ENCODE measurements around the gene BCL3.
A peak's percentile ranks its signal among the peaks of the same experiment; 100 is the strongest.

The BCL3 gene, protein sequence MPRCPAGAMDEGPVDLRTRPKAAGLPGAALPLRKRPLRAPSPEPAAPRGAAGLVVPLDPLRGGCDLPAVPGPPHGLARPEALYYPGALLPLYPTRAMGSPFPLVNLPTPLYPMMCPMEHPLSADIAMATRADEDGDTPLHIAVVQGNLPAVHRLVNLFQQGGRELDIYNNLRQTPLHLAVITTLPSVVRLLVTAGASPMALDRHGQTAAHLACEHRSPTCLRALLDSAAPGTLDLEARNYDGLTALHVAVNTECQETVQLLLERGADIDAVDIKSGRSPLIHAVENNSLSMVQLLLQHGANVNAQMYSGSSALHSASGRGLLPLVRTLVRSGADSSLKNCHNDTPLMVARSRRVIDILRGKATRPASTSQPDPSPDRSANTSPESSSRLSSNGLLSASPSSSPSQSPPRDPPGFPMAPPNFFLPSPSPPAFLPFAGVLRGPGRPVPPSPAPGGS

DNA sequence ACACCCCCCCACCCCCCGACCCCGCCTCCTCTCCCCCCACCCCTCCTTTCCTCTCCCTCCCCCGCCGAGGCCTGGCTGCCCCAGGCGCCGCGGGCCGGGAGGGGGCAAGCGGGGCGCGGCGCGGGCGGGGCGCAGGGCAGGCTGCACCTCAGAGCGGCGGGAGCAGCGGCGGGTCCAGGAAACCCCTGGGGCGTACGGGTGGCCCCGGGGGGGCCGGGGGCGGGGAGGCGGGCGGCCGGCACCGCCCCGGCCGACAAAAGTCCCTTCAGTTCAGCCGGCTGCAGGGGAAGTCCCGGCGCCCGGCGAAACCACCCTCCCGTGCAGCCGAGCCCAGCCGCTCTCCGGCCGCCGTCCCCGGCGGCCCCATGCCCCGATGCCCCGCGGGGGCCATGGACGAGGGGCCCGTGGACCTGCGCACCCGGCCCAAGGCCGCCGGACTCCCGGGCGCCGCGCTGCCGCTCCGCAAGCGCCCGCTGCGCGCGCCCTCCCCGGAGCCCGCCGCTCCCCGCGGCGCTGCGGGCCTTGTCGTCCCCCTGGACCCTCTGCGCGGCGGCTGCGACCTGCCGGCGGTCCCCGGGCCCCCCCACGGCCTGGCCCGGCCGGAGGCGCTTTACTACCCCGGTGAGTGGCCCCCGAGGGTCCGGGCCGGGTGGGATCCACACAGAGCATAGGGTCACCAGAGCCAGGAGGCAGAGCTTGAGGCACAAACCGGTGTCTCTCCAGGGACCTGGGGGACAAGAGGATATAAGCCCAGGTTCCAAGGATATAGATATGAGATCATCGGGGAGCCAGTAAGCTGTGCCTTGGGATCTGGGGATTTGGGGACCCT lies at the start of gene BCL3:
Gene BCL3, plus strand, starts transcription at position 283 of the 829 bp plus-strand sequence. Its CDS starts 83 bp downstream, at position 366.
- TF ChIP-seq, protein P1, sequence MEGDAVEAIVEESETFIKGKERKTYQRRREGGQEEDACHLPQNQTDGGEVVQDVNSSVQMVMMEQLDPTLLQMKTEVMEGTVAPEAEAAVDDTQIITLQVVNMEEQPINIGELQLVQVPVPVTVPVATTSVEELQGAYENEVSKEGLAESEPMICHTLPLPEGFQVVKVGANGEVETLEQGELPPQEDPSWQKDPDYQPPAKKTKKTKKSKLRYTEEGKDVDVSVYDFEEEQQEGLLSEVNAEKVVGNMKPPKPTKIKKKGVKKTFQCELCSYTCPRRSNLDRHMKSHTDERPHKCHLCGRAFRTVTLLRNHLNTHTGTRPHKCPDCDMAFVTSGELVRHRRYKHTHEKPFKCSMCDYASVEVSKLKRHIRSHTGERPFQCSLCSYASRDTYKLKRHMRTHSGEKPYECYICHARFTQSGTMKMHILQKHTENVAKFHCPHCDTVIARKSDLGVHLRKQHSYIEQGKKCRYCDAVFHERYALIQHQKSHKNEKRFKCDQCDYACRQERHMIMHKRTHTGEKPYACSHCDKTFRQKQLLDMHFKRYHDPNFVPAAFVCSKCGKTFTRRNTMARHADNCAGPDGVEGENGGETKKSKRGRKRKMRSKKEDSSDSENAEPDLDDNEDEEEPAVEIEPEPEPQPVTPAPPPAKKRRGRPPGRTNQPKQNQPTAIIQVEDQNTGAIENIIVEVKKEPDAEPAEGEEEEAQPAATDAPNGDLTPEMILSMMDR (conservative IDR thresholded peaks at IDR 0.05; ENCODE audit: low read length), result no peak
- DNase-seq (ENCODE audit: low read depth), result peak; percentile 75
- peak within 1 kb of the TSS; percentile 76 for H3K4me3 ChIP-seq (ENCODE audit: low read length)

DNA sequence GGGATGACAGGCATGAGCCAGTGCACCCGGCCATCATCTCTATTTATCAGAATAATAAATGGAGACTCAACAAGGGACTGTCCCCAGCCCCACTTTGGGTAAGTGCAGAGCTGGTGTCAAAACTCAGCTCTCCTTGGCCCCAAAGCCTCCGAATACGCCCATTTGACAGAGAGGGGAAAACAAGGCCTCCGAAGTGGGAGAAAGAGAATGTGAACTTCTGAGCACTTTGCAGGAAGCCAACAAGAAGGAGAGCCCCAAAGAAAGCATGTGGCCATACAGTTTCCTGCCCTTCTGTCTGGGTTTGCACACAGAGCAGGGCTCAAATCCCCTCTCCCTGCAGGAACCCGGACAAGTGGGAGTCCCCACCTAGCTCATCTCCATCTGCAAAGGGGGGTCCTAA lies 48.0 kb upstream of the BCL3 start:
- no peak for DNase-seq (ENCODE audit: low read depth)
- TF ChIP-seq, protein P1 (conservative IDR thresholded peaks at IDR 0.05; ENCODE audit: low read length), result no peak

DNA sequence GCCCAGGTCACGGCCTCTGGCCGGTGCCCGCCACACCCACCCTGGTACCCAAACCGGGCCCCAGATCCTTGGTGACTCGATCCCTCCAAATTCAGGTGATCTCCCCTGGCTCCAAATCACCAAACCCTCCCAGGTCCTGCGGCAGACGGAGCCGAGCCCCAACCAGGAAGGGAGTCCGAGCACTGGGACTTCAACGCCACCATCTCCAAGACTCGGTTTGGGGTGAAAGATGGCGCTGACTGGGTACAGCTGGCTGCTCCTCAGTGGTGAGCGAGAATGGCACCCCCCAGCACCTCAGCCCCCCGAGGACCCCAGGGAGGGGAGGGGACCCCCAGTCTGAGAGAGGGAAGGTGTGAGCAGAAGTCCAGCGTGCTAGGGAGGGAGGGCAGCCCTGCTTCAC lies 47.3 kb upstream of the BCL3 start:
- no peak for DNase-seq (ENCODE audit: low read depth)
- TF ChIP-seq, protein P1 (conservative IDR thresholded peaks at IDR 0.05; ENCODE audit: low read length), result no peak

More for the DNA sequence above, 48.0 kb upstream of the BCL3 start:
- no peak overlapping the region for H3K4me3 ChIP-seq (ENCODE audit: low read length)

DNA sequence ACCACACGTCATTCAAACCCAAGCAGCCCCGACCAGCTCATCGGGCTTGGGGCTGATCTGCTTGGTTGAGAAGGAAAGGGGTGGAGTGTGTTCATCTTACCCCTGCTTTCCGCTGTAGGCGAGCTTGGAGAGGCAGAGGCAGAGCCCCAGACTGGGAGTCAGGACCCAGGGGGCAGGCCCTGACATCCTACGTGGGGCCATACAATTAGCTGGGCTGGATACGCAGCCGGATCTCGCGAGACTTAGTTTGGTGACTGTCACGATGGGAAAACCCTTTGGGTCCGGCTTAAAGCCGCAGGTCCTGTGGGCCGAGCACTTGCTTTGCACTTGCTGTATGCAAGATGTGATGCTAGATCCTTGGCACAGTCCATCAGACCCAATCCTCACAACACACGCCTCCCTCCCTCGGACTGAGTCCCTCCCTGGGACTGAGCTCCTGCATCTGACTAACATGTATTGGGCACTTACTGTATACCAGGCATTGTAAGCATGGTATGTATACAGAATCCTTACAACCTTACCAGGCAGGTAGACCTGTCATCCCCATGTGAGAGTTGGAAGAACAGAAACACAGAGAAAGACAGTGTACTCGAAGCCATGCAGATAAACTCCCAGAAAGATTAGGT lies 45.8 kb upstream of the BCL3 start:
- no peak for DNase-seq (ENCODE audit: low read depth)
- TF ChIP-seq, protein P1 (conservative IDR thresholded peaks at IDR 0.05; ENCODE audit: low read length), result no peak
- H3K4me3 ChIP-seq (ENCODE audit: low read length), result no peak overlapping the region

More for the DNA sequence above, 47.3 kb upstream of the BCL3 start:
- no peak overlapping the region for H3K4me3 ChIP-seq (ENCODE audit: low read length)

DNA sequence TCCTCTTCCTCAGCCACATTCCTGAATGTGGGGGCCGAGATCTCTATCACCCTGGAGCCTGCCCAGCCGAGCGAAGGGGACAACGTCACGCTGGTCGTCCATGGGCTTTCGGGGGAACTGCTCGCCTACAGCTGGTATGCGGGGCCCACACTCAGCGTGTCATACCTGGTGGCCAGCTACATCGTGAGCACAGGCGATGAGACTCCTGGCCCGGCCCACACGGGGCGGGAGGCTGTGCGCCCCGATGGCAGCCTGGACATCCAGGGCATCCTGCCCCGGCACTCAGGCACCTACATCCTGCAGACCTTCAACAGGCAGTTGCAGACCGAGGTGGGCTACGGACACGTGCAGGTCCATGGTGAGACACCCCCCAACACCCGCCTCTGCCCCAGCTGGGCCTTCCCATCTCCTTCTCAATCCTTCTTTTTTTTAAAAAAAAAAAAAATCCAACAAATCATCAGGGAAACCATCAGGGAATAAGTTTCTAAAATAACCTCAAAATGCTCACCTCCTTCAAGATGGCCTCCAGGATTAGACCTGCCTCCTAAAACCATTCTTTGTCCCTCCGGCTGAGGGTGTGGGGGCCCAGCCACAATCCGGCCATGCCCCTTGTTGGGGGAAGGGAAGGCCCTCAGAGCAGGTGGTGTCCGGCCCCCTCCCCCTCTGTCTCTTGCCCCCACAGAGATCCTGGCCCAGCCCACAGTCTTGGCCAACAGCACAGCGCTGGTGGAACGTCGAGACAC lies 45.0 kb upstream of the BCL3 start:
- TF ChIP-seq, protein P1 (conservative IDR thresholded peaks at IDR 0.05; ENCODE audit: low read length), result no peak
- no peak overlapping the region for H3K4me3 ChIP-seq (ENCODE audit: low read length)
- DNase-seq (ENCODE audit: low read depth), result no peak

DNA sequence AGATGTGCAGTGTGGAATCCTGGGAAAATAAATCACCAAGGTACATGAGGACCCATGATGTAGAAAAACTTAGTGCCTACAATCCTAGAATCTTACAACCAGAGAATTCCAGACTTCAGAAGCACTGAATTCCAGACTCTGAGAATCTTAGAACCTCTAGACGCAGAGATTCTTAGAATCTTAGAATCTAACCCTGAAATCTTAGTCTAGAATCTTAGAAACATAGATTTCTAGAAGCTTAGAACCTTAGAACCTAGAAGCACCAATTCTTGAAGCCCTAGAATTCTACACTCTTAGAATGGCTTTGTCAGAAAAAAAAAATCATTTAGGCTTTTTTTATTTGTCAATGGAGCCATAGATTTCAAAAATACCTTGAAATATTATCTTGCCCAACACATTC lies 43.5 kb upstream of the BCL3 start:
- DNase-seq (ENCODE audit: low read depth), result no peak
- TF ChIP-seq, protein P1 (conservative IDR thresholded peaks at IDR 0.05; ENCODE audit: low read length), result no peak
- H3K4me3 ChIP-seq (ENCODE audit: low read length), result no peak overlapping the region

Measured in AG10803 (cell line).